ENCODE results near the gene FAM3D.

DNA sequence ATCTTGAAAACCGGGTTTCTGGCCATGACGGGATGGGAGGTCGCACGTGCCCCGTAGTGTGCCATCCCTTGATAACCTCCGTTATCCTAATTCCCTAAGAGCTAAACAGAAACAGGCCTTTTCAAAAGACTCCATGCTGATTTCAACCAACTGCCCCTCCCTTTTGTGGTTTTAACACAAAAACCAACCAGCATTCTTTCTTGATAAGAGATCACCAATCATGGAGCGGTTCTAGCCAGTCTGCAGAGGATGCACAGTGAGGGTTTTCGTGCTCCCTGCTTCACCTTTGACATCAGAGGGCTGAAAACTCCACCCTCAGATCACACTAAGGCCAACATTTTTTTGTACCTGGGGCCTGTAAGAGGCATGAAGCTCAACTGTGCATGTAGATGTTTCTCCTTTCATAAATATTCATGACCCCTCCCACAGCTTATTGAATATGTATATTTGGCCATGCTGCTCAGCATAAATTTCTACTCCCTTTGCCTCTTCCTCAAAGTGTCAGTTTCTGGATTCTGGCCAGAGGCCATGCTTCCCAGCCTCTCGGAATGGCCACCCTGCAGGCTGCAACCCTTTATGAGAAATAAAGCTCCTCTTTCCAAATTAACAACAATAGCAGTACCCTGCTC lies 41.3 kb downstream of the FAM3D start:
- TF ChIP-seq SMC3 (IDR thresholded peaks at IDR 0.05; ENCODE audit: low read depth, low read length): no peak
- no peak for TF ChIP-seq RCOR1 (IDR thresholded peaks at IDR 0.05; ENCODE audit: low read length)
- no peak for TF ChIP-seq CTCF (IDR thresholded peaks at IDR 0.05)
- TF ChIP-seq, protein P1, sequence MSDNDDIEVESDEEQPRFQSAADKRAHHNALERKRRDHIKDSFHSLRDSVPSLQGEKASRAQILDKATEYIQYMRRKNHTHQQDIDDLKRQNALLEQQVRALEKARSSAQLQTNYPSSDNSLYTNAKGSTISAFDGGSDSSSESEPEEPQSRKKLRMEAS (IDR thresholded peaks at IDR 0.05; ENCODE audit: low read depth): no peak
- TF ChIP-seq RAD21 (IDR thresholded peaks at IDR 0.05; ENCODE audit: low read length): no peak
- TF ChIP-seq JUND (IDR thresholded peaks at IDR 0.05): no peak
- TF ChIP-seq ELF1 (IDR thresholded peaks at IDR 0.05): no peak

All from SK-N-SH (cell line).